KMS-11 (cell line): ENCODE results near the gene ANTKMT.

Source experiments
- H2AFZ ChIP-seq: fragments of 200-600 bp; sonication (generic); 2 replicates; pipeline ENCODE4 v1.6.1; 2016; ENCODE audit warnings: antibody characterized with exemption, mixed run types, low read depth
- H3K27ac ChIP-seq: fragments of 200-600 bp; sonication (generic); 2 replicates; pipeline ENCODE4 v1.6.1; 2016; ENCODE audit warnings: mild to moderate bottlenecking, mixed run types
- H3K27me3 ChIP-seq: fragments of 200-600 bp; sonication (generic); 2 replicates; pipeline ENCODE4 v1.6.1; 2017; ENCODE audit warnings: mild to moderate bottlenecking, low read depth, mixed run types, moderate library complexity; ENCODE audit not compliant: insufficient read depth
- H3K36me3 ChIP-seq: fragments of 200-600 bp; sonication (generic); 2 replicates; pipeline ENCODE4 v1.6.1; 2017; ENCODE audit warnings: mild to moderate bottlenecking, mixed run types; ENCODE audit not compliant: insufficient read depth
- H3K4me1 ChIP-seq: fragments of 200-600 bp; sonication (generic); 2 replicates; pipeline ENCODE4 v1.6.1; 2016; ENCODE audit warnings: mild to moderate bottlenecking, low read depth, mixed run types; ENCODE audit not compliant: poor library complexity, severe bottlenecking
- H3K4me2 ChIP-seq: fragments of 200-600 bp; sonication (generic); 2 replicates; pipeline ENCODE4 v1.7.0; 2016; ENCODE audit warnings: mild to moderate bottlenecking, mixed run types
- H3K4me3 ChIP-seq: fragments of 200-600 bp; sonication (generic); IDR thresholded peaks from 2 replicates; pipeline ENCODE4 v1.6.1; 2017; ENCODE audit warnings: low read depth, low read length, mixed read lengths; ENCODE audit not compliant: insufficient read depth
- H3K79me2 ChIP-seq: fragments of 200-600 bp; sonication (generic); 2 replicates; pipeline ENCODE4 v1.6.1; 2016; ENCODE audit warnings: low read depth, mixed run types; ENCODE audit not compliant: insufficient read depth
- H3K9ac ChIP-seq: fragments of 200-600 bp; sonication (generic); 2 replicates; pipeline ENCODE4 v1.6.1; 2016; ENCODE audit warnings: mild to moderate bottlenecking, mixed run types
- H4K20me1 ChIP-seq: fragments of 200-600 bp; sonication (generic); 2 replicates; pipeline ENCODE4 v1.6.1; 2016; ENCODE audit warnings: mild to moderate bottlenecking, mixed run types; ENCODE audit not compliant: insufficient read depth
- CTCF ChIP-seq: fragments of 200-600 bp; sonication (generic); conservative IDR thresholded peaks from 2 replicates; pipeline ENCODE4 v1.6.1; 2017; ENCODE audit warnings: low read depth, mild to moderate bottlenecking, antibody characterized with exemption, low read length, moderate library complexity, mixed read lengths

ANTKMT gene

GRCh38 chr16:770411-770810, 49.5 kb downstream of the ANTKMT start:
- no peak for TF ChIP-seq CTCF
- Histone ChIP-seq H4K20me1 (no peaks in the 10 kb centered on the region), H3K9ac (no peak overlapping the region), H3K36me3 (no peaks in the 10 kb centered on the region), H3K4me2 (no peak overlapping the region), H3K4me3 (no peak overlapping the region), H2AFZ (no peak overlapping the region), H3K27me3 (peaks cover 70% of the 10 kb centered on the region), H3K79me2 (no peaks in the 10 kb centered on the region), H3K27ac (no peak overlapping the region), H3K4me1 (no peaks in the 10 kb centered on the region)
